Osteocyte (in vitro differentiated cells): Measurements from ENCODE around the gene DLG2. TPM values are rescaled to one million over a fixed set of nuclear protein-coding genes. Genes with fewer than 3 reads are reported as not detected.

Source experiments
- DNase-seq: peaks from one replicate; pipeline ENCODE4 v3.0.0; 2021; ENCODE audit warnings: mixed read lengths; ENCODE audit not compliant: unreplicated experiment; ENCODE audit errors: extremely low spot score
- H3K27ac Mint-ChIP-seq: one replicate; pipeline ENCODE4 v1.8.0; 2021; ENCODE audit warnings: mild to moderate bottlenecking, mixed read lengths; ENCODE audit not compliant: unreplicated experiment
- H3K27me3 Mint-ChIP-seq: one replicate; pipeline ENCODE4 v1.8.0; 2021; ENCODE audit warnings: mixed read lengths; ENCODE audit not compliant: unreplicated experiment
- H3K36me3 Mint-ChIP-seq: one replicate; pipeline ENCODE4 v1.8.0; 2021; ENCODE audit warnings: mixed read lengths; ENCODE audit not compliant: unreplicated experiment
- H3K4me1 Mint-ChIP-seq: one replicate; pipeline ENCODE4 v1.8.0; 2021; ENCODE audit warnings: mixed read lengths; ENCODE audit not compliant: unreplicated experiment
- H3K4me3 Mint-ChIP-seq: one replicate; pipeline ENCODE4 v1.8.0; 2021; ENCODE audit warnings: mild to moderate bottlenecking, moderate library complexity, mixed read lengths; ENCODE audit not compliant: unreplicated experiment
- H3K9me3 Mint-ChIP-seq: one replicate; pipeline ENCODE4 v1.8.0; 2021; ENCODE audit warnings: mixed read lengths; ENCODE audit not compliant: unreplicated experiment
- CTCF ChIP-seq: fragments of 200-600 bp; sonication (generic); IDR thresholded peaks from 2 replicates; pipeline ENCODE4 v1.5.0; 2021; ENCODE audit warnings: antibody characterized with exemption, mild to moderate bottlenecking, moderate library complexity
- total RNA-seq: library from RNA; stranded (reverse); gene quantifications from 2 replicates; pipeline ENCODE4 v1.2.1, GENCODE V29; 2021

The DLG2 gene
- total RNA-seq, 1 donor from 2014 or later = 2.1 TPM

DNA sequence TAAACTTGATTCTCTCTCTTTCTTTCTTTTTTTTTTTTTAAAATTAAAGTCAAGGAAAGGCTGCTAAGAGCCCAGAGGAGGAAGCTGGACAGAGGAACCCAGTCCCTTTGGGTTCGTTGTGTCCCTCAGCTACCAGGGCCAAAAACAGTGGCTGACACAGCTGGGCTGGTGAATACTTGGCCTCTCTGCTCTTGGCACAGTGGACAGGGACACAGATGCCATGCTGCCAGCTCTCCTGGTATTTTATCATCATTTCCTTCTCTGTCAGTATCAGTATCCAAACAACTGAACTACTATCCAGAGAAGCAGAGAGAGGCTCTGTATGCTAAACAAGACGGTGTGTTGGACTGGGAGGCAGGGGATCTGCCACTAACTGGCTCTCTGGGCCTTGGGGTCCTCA, 2217.3 kb downstream of the DLG2 start:
- no peaks in the 10 kb centered on the region for H3K36me3 Mint-ChIP-seq
- no peak for DNase-seq
- H3K4me3 Mint-ChIP-seq = no peak overlapping the region
- no peaks in the 10 kb centered on the region for H3K27me3 Mint-ChIP-seq
- no peak overlapping the region for H3K27ac Mint-ChIP-seq
- no peaks in the 10 kb centered on the region for H3K9me3 Mint-ChIP-seq
- H3K4me1 Mint-ChIP-seq = no peaks in the 10 kb centered on the region
- TF ChIP-seq CTCF = no peak

- Mint-ChIP-seq H3K9me3 (no peaks in the 10 kb centered on the region), H3K27me3 (no peaks in the 10 kb centered on the region)
These were observed 2217.7 kb downstream of the DLG2 start for GRCh38 chr11:83409476-83409875.

GRCh38 chr11:83408946-83409345, 2218.2 kb downstream of the DLG2 start:
- no peak for TF ChIP-seq CTCF
- no peak overlapping the region for H3K4me3 Mint-ChIP-seq
- no peaks in the 10 kb centered on the region for H3K4me1 Mint-ChIP-seq
- H3K27me3 Mint-ChIP-seq = no peaks in the 10 kb centered on the region
- no peak for DNase-seq
- no peaks in the 10 kb centered on the region for H3K9me3 Mint-ChIP-seq
- H3K27ac Mint-ChIP-seq = no peak overlapping the region
- H3K36me3 Mint-ChIP-seq = no peaks in the 10 kb centered on the region

More at GRCh38 chr11:83409476-83409875, 2217.7 kb downstream of the DLG2 start:
- TF ChIP-seq CTCF = no peak
- Mint-ChIP-seq H3K36me3 (no peaks in the 10 kb centered on the region), H3K4me3 (no peak overlapping the region), H3K27ac (no peak overlapping the region), H3K4me1 (no peaks in the 10 kb centered on the region)
- DNase-seq = no peak

Other genes with a start within 250 kb of the DLG2 start
- 44.3 and 49.0 TPM in 2 replicates for gene TMEM126B, start 1.2 kb upstream of the DLG2 start, total RNA-seq
- gene TMEM126A, start 20.6 kb upstream of the DLG2 start, total RNA-seq = 25.0 and 28.9 TPM in 2 replicates
- 38.0 and 44.7 TPM in 2 replicates for gene CREBZF, start 37.8 kb upstream of the DLG2 start, total RNA-seq
- gene CCDC89, start 58.9 kb upstream of the DLG2 start, total RNA-seq = not detected in 2 replicates
- 4.0 and 5.1 TPM in 2 replicates for gene SYTL2, start 183.8 kb upstream of the DLG2 start, total RNA-seq
- gene CCDC83, start 228.0 kb upstream of the DLG2 start, total RNA-seq = not detected in 2 replicates